Measurements from ENCODE around the gene NLGN4X. TPM values are rescaled to one million over a fixed set of nuclear protein-coding genes. Genes with fewer than 3 reads are reported as not detected.
"Not testable (repeated sequence)": the region's sequence is repeated elsewhere in the genome, so short reads cannot be mapped to it uniquely, and the experiment has no call there.

The NLGN4X gene
- total RNA-seq, 2 experiments from 2014 or later: 0.08 to 0.11 TPM

- intact Hi-C loops (cut with DNase I, micrococcal nuclease): no loop called here
- no peaks in the 10 kb centered on the region for H3K36me3 ChIP-seq (ENCODE audit: insufficient read depth, low read length)
- DNase-seq (no peak), ATAC-seq (ENCODE audit: poor library complexity) (no peak)
- ChIA-PET POLR2A (no interaction called here), CTCF (no interaction called here)
- no peaks in the 10 kb centered on the region for H3K27me3 ChIP-seq (ENCODE audit: control insufficient read depth in 1 of 2, insufficient read depth in 2 of 2, low read length in 2 of 2)
- Mint-ChIP-seq H3K27me3 (no peaks in the 10 kb centered on the region), H3K4me1 (ENCODE audit: low read depth) (no peaks in the 10 kb centered on the region), H3K27ac (no peak overlapping the region), H3K36me3 (ENCODE audit: low read depth) (no peaks in the 10 kb centered on the region), H3K9me3 (no peaks in the 10 kb centered on the region), H3K4me3 (no peak overlapping the region)
- no peaks in the 10 kb centered on the region for H3K9me3 ChIP-seq (ENCODE audit: control insufficient read depth in 1 of 2, insufficient read depth in 1 of 2, low read length in 2 of 2)
- no peak overlapping the region for H3K27ac ChIP-seq (ENCODE audit: low read depth in 1 of 2, low read length in 2 of 2)
- no peak overlapping the region for H3K4me3 ChIP-seq (ENCODE audit: low read length)
- TF ChIP-seq CTCF (IDR thresholded peaks at IDR 0.05): no peak
- no peaks in the 10 kb centered on the region for H3K4me1 ChIP-seq (ENCODE audit: insufficient read depth, low read length)
These were observed 311.7 kb downstream of the NLGN4X start for GRCh38 chrX:5916945-5917344.

GRCh38 chrX:5915783-5916182, 312.9 kb downstream of the NLGN4X start:
- ChIA-PET CTCF (no interaction called here), POLR2A (no interaction called here)
- H3K4me3 ChIP-seq (ENCODE audit: low read length): no peak overlapping the region
- ATAC-seq (ENCODE audit: poor library complexity): no peak
- H3K36me3 ChIP-seq (ENCODE audit: insufficient read depth, low read length): no peaks in the 10 kb centered on the region
- DNase-seq: no peak
- Mint-ChIP-seq H3K9me3 (no peaks in the 10 kb centered on the region), H3K27ac (no peak overlapping the region), H3K4me1 (ENCODE audit: low read depth) (no peaks in the 10 kb centered on the region), H3K4me3 (no peak overlapping the region), H3K27me3 (no peaks in the 10 kb centered on the region), H3K36me3 (ENCODE audit: low read depth) (no peaks in the 10 kb centered on the region)
- no peaks in the 10 kb centered on the region for H3K9me3 ChIP-seq (ENCODE audit: control insufficient read depth in 1 of 2, insufficient read depth in 1 of 2, low read length in 2 of 2)
- H3K4me1 ChIP-seq (ENCODE audit: insufficient read depth, low read length): no peaks in the 10 kb centered on the region
- no peak for TF ChIP-seq CTCF (IDR thresholded peaks at IDR 0.05)
- intact Hi-C loops (cut with DNase I, micrococcal nuclease): no loop called here
- H3K27me3 ChIP-seq (ENCODE audit: control insufficient read depth in 1 of 2, insufficient read depth in 2 of 2, low read length in 2 of 2): no peaks in the 10 kb centered on the region
- H3K27ac ChIP-seq (ENCODE audit: low read depth in 1 of 2, low read length in 2 of 2): no peak overlapping the region

GRCh38 chrX:5907207-5907606, 321.5 kb downstream of the NLGN4X start:
- Histone ChIP-seq H3K9me3 (ENCODE audit: control insufficient read depth in 1 of 2, insufficient read depth in 1 of 2, low read length in 2 of 2) (peaks cover 0 to 9% of the 10 kb centered on the region in 2 experiments), H3K27me3 (ENCODE audit: control insufficient read depth in 1 of 2, insufficient read depth in 2 of 2, low read length in 2 of 2) (no peaks in the 10 kb centered on the region), H3K4me1 (ENCODE audit: insufficient read depth, low read length) (no peaks in the 10 kb centered on the region), H3K4me3 (ENCODE audit: low read length) (no peak overlapping the region), H3K36me3 (ENCODE audit: insufficient read depth, low read length) (no peaks in the 10 kb centered on the region), H3K27ac (ENCODE audit: low read depth in 1 of 2, low read length in 2 of 2) (no peak overlapping the region)
- DNase-seq (no peak), ATAC-seq (ENCODE audit: poor library complexity) (no peak)
- Mint-ChIP-seq H3K9me3 (no peaks in the 10 kb centered on the region), H3K4me3 (no peak overlapping the region), H3K27ac (no peak overlapping the region), H3K36me3 (ENCODE audit: low read depth) (no peaks in the 10 kb centered on the region), H3K4me1 (ENCODE audit: low read depth) (no peaks in the 10 kb centered on the region), H3K27me3 (no peaks in the 10 kb centered on the region)
- TF ChIP-seq CTCF (IDR thresholded peaks at IDR 0.05): no peak
- POLR2A ChIA-PET: no interaction called here
- CTCF ChIA-PET: no interaction called here
- intact Hi-C loops (cut with DNase I, micrococcal nuclease): no loop called here

- H3K27ac Mint-ChIP-seq; ATAC-seq (ENCODE audit: poor library complexity); H3K4me1 Mint-ChIP-seq (ENCODE audit: low read depth); DNase-seq; POLR2A ChIA-PET; H3K4me3 ChIP-seq (ENCODE audit: low read length); CTCF ChIA-PET; H3K4me1 ChIP-seq (ENCODE audit: insufficient read depth, low read length); H3K9me3 ChIP-seq (ENCODE audit: control insufficient read depth in 1 of 2, insufficient read depth in 1 of 2, low read length in 2 of 2); H3K27ac ChIP-seq (ENCODE audit: low read depth in 1 of 2, low read length in 2 of 2); H3K27me3 Mint-ChIP-seq; H3K9me3 Mint-ChIP-seq; H3K27me3 ChIP-seq (ENCODE audit: control insufficient read depth in 1 of 2, insufficient read depth in 2 of 2, low read length in 2 of 2); H3K36me3 ChIP-seq (ENCODE audit: insufficient read depth, low read length); intact Hi-C loops (cut with DNase I, micrococcal nuclease); H3K36me3 Mint-ChIP-seq (ENCODE audit: low read depth); H3K4me3 Mint-ChIP-seq: not testable (repeated sequence)
These were observed 325.0 kb downstream of the NLGN4X start for GRCh38 chrX:5903586-5904190.
